ENCODE results near the gene ANKRD27.

GRCh38 chr19:32658075-32658474 is 16.9 kb downstream of the ANKRD27 start:
- TF ChIP-seq CTCF (IDR thresholded peaks at IDR 0.05) (no peak), POLR2A (IDR thresholded peaks at IDR 0.05) (no peak)
